Endothelial cell (in vitro differentiated cells): Measurements from ENCODE around the gene WAC. TPM values are rescaled to one million over a fixed set of nuclear protein-coding genes. Genes with fewer than 3 reads are reported as not detected.
A peak's percentile ranks its signal among the peaks of the same experiment; 100 is the strongest.

Source experiments
- DNase-seq: peaks from one replicate; pipeline ENCODE4 v3.0.0; 2021; ENCODE audit warnings: low spot score
- H3K27ac Mint-ChIP-seq: one replicate; pipeline ENCODE4 v1.8.0; 2021; ENCODE audit warnings: mixed read lengths, inconsistent platforms; ENCODE audit not compliant: unreplicated experiment
- H3K27me3 Mint-ChIP-seq: one replicate; pipeline ENCODE4 v1.8.0; 2021; ENCODE audit warnings: mild to moderate bottlenecking, moderate library complexity, mixed read lengths, inconsistent platforms; ENCODE audit not compliant: unreplicated experiment
- H3K36me3 Mint-ChIP-seq: one replicate; pipeline ENCODE4 v1.8.0; 2021; ENCODE audit warnings: mild to moderate bottlenecking, low read depth, mixed read lengths, inconsistent platforms; ENCODE audit not compliant: unreplicated experiment
- H3K4me1 Mint-ChIP-seq: one replicate; pipeline ENCODE4 v1.8.0; 2021; ENCODE audit warnings: mild to moderate bottlenecking, mixed read lengths, inconsistent platforms; ENCODE audit not compliant: unreplicated experiment
- H3K4me3 Mint-ChIP-seq: one replicate; pipeline ENCODE4 v1.8.0; 2021; ENCODE audit warnings: mild to moderate bottlenecking, mixed read lengths, inconsistent platforms; ENCODE audit not compliant: unreplicated experiment
- H3K9me3 Mint-ChIP-seq: one replicate; pipeline ENCODE4 v1.8.0; 2021; ENCODE audit warnings: mixed read lengths, inconsistent platforms; ENCODE audit not compliant: unreplicated experiment
- total RNA-seq: library from RNA; stranded (reverse); fragmentation: NEBNext Ultra II Directional; extraction: Animal tissue kit (Norgen Biotek cat#: 25700); gene quantifications from one replicate; pipeline ENCODE4 v1.2.1, GENCODE V29; 2021; ENCODE audit not compliant: unreplicated experiment
- TF ChIP-seq, protein P1 (sequence below): fragments of 200-600 bp; sonication (generic); IDR thresholded peaks from one replicate; pipeline ENCODE4 v1.5.0; 2021; ENCODE audit warnings: antibody characterized with exemption; ENCODE audit not compliant: unreplicated experiment

The WAC gene
- total RNA-seq, 1 donor from 2014 or later = 122 TPM

DNA sequence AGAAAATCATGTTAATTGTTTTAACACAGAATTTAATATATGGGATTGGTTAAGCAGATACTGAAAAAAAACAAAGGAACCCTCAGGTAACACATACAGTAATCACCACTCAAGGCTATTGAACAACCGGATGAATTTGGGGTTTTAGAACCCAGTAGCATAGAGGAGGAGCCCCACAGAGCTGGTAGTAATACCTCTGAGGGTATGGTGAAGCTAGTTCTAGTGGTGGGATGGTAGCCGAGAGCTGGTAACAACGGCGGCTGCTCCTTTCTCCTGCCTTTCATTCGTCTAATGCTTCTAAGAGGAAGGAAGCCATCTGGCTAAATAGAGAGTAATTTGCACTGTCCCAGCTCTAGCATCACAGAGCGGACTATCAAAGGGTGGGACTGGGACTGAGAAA is 52.2 kb downstream of the WAC start:
- TF ChIP-seq, protein P1, sequence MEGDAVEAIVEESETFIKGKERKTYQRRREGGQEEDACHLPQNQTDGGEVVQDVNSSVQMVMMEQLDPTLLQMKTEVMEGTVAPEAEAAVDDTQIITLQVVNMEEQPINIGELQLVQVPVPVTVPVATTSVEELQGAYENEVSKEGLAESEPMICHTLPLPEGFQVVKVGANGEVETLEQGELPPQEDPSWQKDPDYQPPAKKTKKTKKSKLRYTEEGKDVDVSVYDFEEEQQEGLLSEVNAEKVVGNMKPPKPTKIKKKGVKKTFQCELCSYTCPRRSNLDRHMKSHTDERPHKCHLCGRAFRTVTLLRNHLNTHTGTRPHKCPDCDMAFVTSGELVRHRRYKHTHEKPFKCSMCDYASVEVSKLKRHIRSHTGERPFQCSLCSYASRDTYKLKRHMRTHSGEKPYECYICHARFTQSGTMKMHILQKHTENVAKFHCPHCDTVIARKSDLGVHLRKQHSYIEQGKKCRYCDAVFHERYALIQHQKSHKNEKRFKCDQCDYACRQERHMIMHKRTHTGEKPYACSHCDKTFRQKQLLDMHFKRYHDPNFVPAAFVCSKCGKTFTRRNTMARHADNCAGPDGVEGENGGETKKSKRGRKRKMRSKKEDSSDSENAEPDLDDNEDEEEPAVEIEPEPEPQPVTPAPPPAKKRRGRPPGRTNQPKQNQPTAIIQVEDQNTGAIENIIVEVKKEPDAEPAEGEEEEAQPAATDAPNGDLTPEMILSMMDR = no peak
- Mint-ChIP-seq H3K9me3 (no peaks in the 10 kb centered on the region), H3K4me3 (no peak overlapping the region), H3K27ac (no peak overlapping the region), H3K36me3 (peaks cover 13% of the 10 kb centered on the region), H3K4me1 (peaks cover 12% of the 10 kb centered on the region), H3K27me3 (peaks cover 2% of the 10 kb centered on the region)
- DNase-seq = no peak

DNA sequence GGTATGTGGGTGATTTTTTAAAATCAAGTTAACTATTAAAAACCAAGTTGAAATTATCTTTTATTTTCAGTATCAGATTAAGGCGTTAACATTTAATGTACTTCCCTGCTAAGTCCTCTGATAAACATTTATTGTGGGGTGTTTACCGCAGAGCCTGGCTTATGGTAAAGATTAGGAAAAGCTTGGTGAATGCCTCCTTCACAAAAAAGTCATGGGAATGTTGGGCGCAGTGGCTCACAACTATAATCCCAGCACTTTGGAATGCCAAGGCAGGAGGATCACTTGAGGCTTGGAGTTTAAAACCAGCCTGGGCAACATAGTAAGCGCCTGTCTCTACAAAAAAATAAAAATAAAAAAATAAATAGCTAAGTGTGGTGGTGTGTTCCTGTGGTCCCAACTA is 53.3 kb downstream of the WAC start:
- H3K27ac Mint-ChIP-seq = no peak overlapping the region
- peaks cover 6% of the 10 kb centered on the region for H3K4me1 Mint-ChIP-seq
- TF ChIP-seq, protein P1 = no peak
- peaks cover 14% of the 10 kb centered on the region for H3K36me3 Mint-ChIP-seq
- DNase-seq = no peak
- peaks cover 2% of the 10 kb centered on the region for H3K27me3 Mint-ChIP-seq
- H3K4me3 Mint-ChIP-seq = no peak overlapping the region
- no peaks in the 10 kb centered on the region for H3K9me3 Mint-ChIP-seq

DNA sequence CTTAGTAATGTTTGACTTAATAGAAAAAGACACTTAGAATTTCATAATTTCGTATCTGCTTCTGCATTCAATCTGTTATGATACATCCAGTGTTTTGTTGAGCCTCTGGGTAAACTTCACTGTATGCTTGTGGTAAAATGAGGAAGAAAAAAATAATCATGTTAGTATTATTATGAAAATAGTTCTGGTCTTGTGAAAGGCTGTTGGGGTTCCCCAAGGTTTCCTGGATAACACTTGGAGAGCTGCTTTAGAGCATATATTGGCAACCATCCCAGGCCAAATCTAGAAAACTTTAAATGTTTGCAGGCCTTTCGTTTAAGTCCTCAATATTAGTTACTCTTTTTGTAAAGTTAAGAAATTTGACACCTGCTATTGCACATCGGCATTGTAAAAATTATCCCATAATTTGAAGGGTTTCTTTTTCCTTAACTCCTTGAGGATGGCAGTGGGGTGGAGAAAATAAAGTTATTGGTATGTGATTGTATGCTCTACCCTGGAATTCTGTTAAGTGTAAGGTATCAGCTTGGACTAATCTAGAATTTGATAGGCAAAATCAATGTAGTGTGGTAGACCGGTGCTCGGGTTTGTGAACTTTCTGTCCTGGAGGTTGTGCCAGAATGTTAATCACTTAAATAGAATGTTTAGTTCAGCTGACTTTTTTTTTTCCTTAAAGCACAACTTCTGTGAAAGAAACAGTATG is 54.5 kb downstream of the WAC start:
- peaks cover 23% of the 10 kb centered on the region for H3K36me3 Mint-ChIP-seq
- H3K9me3 Mint-ChIP-seq = no peaks in the 10 kb centered on the region
- DNase-seq = no peak
- no peak overlapping the region for H3K4me3 Mint-ChIP-seq
- H3K4me1 Mint-ChIP-seq = peaks cover 2% of the 10 kb centered on the region
- H3K27me3 Mint-ChIP-seq = peaks cover 4% of the 10 kb centered on the region
- TF ChIP-seq, protein P1 = no peak
- no peak overlapping the region for H3K27ac Mint-ChIP-seq

DNA sequence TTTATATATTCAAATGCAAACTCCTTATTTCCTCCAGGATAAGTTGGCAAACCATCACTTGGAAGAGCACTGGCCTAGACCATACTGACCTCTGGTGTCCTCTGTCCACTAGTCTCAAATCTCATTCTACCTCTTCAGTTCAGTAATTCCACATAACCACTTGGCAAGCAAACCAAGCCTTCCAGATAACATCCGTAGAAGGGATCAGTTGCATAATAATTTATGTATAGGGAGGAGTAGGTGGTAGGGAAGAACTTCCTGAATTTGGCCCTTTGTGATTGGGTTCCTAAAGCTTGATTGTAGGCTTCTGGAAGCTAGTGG is 55.0 kb downstream of the WAC start:
- no peak for DNase-seq
- Mint-ChIP-seq H3K36me3 (peaks cover 26% of the 10 kb centered on the region), H3K4me3 (no peak overlapping the region), H3K27me3 (peaks cover 4% of the 10 kb centered on the region), H3K4me1 (peaks cover 3% of the 10 kb centered on the region), H3K27ac (no peak overlapping the region), H3K9me3 (no peaks in the 10 kb centered on the region)
- TF ChIP-seq, protein P1 = no peak

DNA sequence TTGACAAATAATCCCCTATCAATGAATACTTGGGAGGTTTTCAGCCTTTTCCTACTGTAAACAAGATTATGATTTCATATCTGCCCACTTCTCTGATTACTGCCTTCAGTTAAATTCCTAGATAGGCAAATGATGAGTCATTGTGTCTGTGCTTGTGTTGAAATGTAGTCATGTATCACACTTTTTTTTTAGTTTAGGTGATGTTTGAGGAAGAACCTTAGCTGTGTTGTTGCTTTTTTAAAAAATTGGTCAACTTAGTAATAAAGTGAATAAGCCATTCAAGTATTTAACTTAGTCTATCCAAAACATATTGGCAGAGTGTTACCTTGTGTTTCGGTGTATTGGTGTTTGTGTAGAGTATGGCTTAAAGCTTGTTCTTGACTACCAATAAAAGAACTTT is 60.0 kb downstream of the WAC start:
- Mint-ChIP-seq H3K4me3 (no peak overlapping the region), H3K36me3 (peaks cover 28% of the 10 kb centered on the region), H3K27ac (peak overlapping the region; percentile 89), H3K9me3 (no peaks in the 10 kb centered on the region), H3K27me3 (peaks cover 2% of the 10 kb centered on the region), H3K4me1 (peaks cover 4% of the 10 kb centered on the region)
- no peak for DNase-seq
- TF ChIP-seq, protein P1 = no peak
